GM19324 (cell line): Measurements from ENCODE around the gene RNF39.

ENCODE experiments used
- ATAC-seq: cut with Tn5 transposase; IDR thresholded peaks from one replicate; pipeline ENCODE4 v1.9.1; 2021; ENCODE audit warnings: mild to moderate bottlenecking, moderate library complexity; ENCODE audit not compliant: unreplicated experiment, low FRiP score

The RNF39 gene

GRCh38 chr6:30097902-30098768 is 22.6 kb upstream of the RNF39 start:
- no peak for ATAC-seq

GRCh38 chr6:30096829-30097228 is 21.3 kb upstream of the RNF39 start:
- ATAC-seq = no peak

- ATAC-seq = no peak
Observed at GRCh38 chr6:30093951-30094661, 18.5 kb upstream of the RNF39 start.

- no peak for ATAC-seq
Observed at GRCh38 chr6:30092852-30093543, 17.4 kb upstream of the RNF39 start.

GRCh38 chr6:30091577-30092381 is 16.2 kb upstream of the RNF39 start:
- no peak for ATAC-seq

GRCh38 chr6:30087876-30088275 is 12.3 kb upstream of the RNF39 start:
- ATAC-seq = no peak

GRCh38 chr6:30077218-30077617 is 1.6 kb upstream of the RNF39 start:
- ATAC-seq = no peak

- ATAC-seq = no peak
Observed at GRCh38 chr6:30075790-30076732, 492 bp upstream of the RNF39 start.

GRCh38 chr6:30074331-30075093 is 1.1 kb downstream of the RNF39 start:
- ATAC-seq = no peak

GRCh38 chr6:30073489-30074235 is 1.9 kb downstream of the RNF39 start:
- ATAC-seq = no peak

GRCh38 chr6:30071858-30072257 is 3.7 kb downstream of the RNF39 start:
- ATAC-seq = no peak

GRCh38 chr6:30071081-30071818 is 4.3 kb downstream of the RNF39 start:
- ATAC-seq = no peak

- ATAC-seq = no peak
Observed at GRCh38 chr6:30067460-30068139, 8.0 kb downstream of the RNF39 start.

- peak; percentile 97 for ATAC-seq
Observed at GRCh38 chr6:30066577-30067459, 8.8 kb downstream of the RNF39 start, which contains the start of gene PPP1R11. TSS of gene PPP1R11 (plus strand) at chr6:30067198. CDS start at chr6:30067411, 213 bp downstream.

GRCh38 chr6:30066082-30066481 is 9.5 kb downstream of the RNF39 start:
- no peak for ATAC-seq

- no peak for ATAC-seq
Observed at GRCh38 chr6:30063315-30063714, 12.3 kb downstream of the RNF39 start.
